Nephron (organoid): ENCODE data around the gene PAM.

ENCODE experiments used
- H3K27ac Mint-ChIP-seq, 3 experiments: 2 replicates each; pipeline ENCODE4 v1.8.0; 2020; ENCODE audit warnings: mixed read lengths in 3 of 3, mild to moderate bottlenecking in 2 of 3, moderate library complexity in 1 of 3
- H3K27me3 Mint-ChIP-seq: 2 replicates; pipeline ENCODE4 v1.8.0; 2021; ENCODE audit warnings: low read depth, mild to moderate bottlenecking, moderate library complexity, mixed read lengths
- H3K36me3 Mint-ChIP-seq: 2 replicates; pipeline ENCODE4 v1.8.0; 2020; ENCODE audit warnings: low read depth, mixed read lengths
- H3K4me1 Mint-ChIP-seq: 2 replicates; pipeline ENCODE4 v1.8.0; 2020; ENCODE audit warnings: mixed read lengths
- H3K4me3 Mint-ChIP-seq, 3 experiments: 2 replicates each; pipeline ENCODE4 v1.8.0; 2020; ENCODE audit warnings: mild to moderate bottlenecking in 3 of 3, mixed read lengths in 3 of 3, moderate library complexity in 2 of 3
- H3K9me3 Mint-ChIP-seq: 2 replicates; pipeline ENCODE4 v1.8.0; 2020; ENCODE audit warnings: mixed read lengths
- TF ChIP-seq, protein P1 (sequence below), 3 experiments: fragments of 200-600 bp; sonication (generic); IDR thresholded peaks; one replicate each; pipeline ENCODE4 v1.5.0; 2021; ENCODE audit warnings: antibody characterized with exemption in 3 of 3; ENCODE audit not compliant: unreplicated experiment in 3 of 3

PAM gene

GRCh38 chr5:102855681-102856388, 100.7 kb downstream of the PAM start:
- no peaks in the 10 kb centered on the region for H3K27me3 Mint-ChIP-seq
- no peaks in the 10 kb centered on the region for H3K9me3 Mint-ChIP-seq
- TF ChIP-seq, protein P1, sequence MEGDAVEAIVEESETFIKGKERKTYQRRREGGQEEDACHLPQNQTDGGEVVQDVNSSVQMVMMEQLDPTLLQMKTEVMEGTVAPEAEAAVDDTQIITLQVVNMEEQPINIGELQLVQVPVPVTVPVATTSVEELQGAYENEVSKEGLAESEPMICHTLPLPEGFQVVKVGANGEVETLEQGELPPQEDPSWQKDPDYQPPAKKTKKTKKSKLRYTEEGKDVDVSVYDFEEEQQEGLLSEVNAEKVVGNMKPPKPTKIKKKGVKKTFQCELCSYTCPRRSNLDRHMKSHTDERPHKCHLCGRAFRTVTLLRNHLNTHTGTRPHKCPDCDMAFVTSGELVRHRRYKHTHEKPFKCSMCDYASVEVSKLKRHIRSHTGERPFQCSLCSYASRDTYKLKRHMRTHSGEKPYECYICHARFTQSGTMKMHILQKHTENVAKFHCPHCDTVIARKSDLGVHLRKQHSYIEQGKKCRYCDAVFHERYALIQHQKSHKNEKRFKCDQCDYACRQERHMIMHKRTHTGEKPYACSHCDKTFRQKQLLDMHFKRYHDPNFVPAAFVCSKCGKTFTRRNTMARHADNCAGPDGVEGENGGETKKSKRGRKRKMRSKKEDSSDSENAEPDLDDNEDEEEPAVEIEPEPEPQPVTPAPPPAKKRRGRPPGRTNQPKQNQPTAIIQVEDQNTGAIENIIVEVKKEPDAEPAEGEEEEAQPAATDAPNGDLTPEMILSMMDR (IDR thresholded peaks at IDR 0.05; ENCODE audit: unreplicated experiment in 3 of 3): no peak
- H3K4me1 Mint-ChIP-seq: peaks cover 9% of the 10 kb centered on the region
- no peak overlapping the region for H3K4me3 Mint-ChIP-seq
- no peak overlapping the region for H3K27ac Mint-ChIP-seq
- no peaks in the 10 kb centered on the region for H3K36me3 Mint-ChIP-seq

DNA sequence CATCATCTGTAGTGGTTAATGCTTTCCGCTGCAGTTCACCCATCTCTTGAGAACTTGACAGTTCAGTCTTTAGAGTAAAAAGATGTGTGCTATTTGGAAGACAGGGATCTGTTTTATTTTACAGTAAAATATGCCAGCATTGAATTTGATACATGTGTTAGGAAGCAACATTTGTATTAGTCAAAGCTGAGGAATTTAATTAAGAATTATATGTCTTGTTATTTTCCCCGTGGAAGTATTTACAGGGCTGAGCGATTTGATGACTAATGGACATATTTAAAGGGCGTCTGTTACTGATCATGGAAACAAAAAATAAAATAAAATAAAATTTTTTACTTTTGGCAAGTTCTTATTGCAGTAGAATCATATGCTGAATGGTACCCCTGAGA, 101.3 kb downstream of the PAM start:
- TF ChIP-seq, protein P1 (IDR thresholded peaks at IDR 0.05; ENCODE audit: unreplicated experiment in 3 of 3): no peak
- no peak overlapping the region for H3K4me3 Mint-ChIP-seq

GRCh38 chr5:102857076-102857818, 102.1 kb downstream of the PAM start:
- no peaks in the 10 kb centered on the region for H3K27me3 Mint-ChIP-seq
- TF ChIP-seq, protein P1 (IDR thresholded peaks at IDR 0.05; ENCODE audit: unreplicated experiment in 3 of 3): no peak
- no peak overlapping the region for H3K27ac Mint-ChIP-seq
- H3K4me1 Mint-ChIP-seq: peaks cover 9% of the 10 kb centered on the region
- H3K36me3 Mint-ChIP-seq: no peaks in the 10 kb centered on the region
- no peaks in the 10 kb centered on the region for H3K9me3 Mint-ChIP-seq
- no peak overlapping the region for H3K4me3 Mint-ChIP-seq

More for the DNA sequence above, 101.3 kb downstream of the PAM start:
- Mint-ChIP-seq H3K9me3 (no peaks in the 10 kb centered on the region), H3K27me3 (no peaks in the 10 kb centered on the region), H3K36me3 (no peaks in the 10 kb centered on the region), H3K4me1 (peaks cover 9% of the 10 kb centered on the region), H3K27ac (no peak overlapping the region)

DNA sequence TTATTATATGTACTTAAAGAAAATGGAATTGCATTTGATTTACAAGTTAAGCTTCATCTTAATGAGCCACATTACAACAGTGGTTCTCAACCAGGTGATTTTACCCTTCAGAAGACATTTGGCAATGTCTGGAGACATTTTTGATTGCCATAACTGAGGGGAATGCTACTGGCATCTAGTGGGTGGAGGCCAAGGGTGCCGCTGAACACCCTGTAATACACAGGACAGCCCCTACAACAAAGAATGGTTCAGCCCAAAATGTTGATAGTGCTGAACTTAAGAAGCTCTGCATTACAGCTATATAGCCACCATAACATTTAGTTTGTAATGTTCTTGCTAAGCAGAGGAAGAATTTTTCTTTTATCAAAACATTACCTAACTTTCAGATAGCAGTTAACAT, 103.1 kb downstream of the PAM start:
- peaks cover 9% of the 10 kb centered on the region for H3K4me1 Mint-ChIP-seq

DNA sequence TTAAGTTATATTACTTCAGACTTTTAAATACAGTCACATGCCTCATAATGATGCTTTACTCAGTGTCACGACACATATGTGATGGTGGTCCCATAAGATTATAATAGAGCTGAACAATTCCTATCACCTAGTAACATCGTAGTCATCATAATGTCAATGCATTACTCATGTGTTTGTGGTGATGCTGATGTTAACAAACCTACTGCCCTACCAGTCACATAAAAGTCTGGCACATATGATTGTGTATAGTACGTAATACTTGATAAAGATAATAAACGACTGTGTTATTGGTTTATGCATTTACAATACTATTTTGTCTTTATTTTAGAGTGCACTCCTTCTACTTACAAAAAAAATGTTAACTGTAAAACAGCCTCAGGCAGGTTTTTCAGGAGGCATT, 103.7 kb downstream of the PAM start:
- no peak overlapping the region for H3K4me3 Mint-ChIP-seq
- H3K36me3 Mint-ChIP-seq: no peaks in the 10 kb centered on the region
- H3K27ac Mint-ChIP-seq: no peak overlapping the region
- H3K27me3 Mint-ChIP-seq: no peaks in the 10 kb centered on the region
- TF ChIP-seq, protein P1 (IDR thresholded peaks at IDR 0.05; ENCODE audit: unreplicated experiment in 3 of 3): no peak
- peaks cover 9% of the 10 kb centered on the region for H3K4me1 Mint-ChIP-seq
- no peaks in the 10 kb centered on the region for H3K9me3 Mint-ChIP-seq

More for the DNA sequence above, 103.1 kb downstream of the PAM start:
- TF ChIP-seq, protein P1 (IDR thresholded peaks at IDR 0.05; ENCODE audit: unreplicated experiment in 3 of 3): no peak
- no peaks in the 10 kb centered on the region for H3K27me3 Mint-ChIP-seq
- H3K27ac Mint-ChIP-seq: no peak overlapping the region
- no peaks in the 10 kb centered on the region for H3K36me3 Mint-ChIP-seq
- H3K4me3 Mint-ChIP-seq: no peak overlapping the region
- no peaks in the 10 kb centered on the region for H3K9me3 Mint-ChIP-seq
